ENCODE data around the gene CTCFL.
A peak's percentile ranks its signal among the peaks of the same experiment; 100 is the strongest.

Gene CTCFL

DNA sequence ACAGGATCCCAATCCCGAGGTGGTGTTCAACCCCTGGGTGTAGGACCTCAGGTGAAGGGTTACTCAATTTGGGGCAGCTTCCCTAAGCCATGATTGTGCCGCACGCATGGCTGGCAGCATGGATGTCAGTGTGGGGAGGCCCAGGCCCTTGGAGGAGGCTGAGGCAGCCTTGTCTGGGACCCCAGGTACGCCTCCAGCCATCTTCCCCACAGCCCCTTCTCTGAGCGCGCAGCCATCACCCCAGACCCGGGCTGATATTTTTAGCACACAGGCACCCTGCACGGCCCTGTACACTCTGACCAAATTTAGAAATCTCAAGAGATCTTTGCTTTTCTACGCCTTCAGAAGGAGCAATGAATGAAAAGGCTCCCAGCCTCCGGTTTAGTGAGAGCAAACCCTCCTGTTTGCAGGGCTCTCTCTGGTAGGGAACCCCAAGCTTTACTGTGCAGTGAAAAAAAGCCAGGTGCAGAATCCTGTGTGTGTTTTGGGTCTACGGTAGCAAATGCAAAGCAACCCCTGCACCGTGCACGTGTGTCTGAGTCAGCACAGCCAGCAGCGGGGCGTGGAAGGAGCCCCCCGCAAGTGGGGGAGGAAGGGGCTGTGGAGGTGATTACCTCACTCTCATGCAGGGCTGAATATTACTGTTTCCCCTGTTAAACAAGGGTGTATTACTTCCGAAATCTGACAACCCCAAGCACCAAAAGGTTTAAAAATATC lies 44.3 kb downstream of the CTCFL start:
- peak; percentile 85 for DNase-seq (ENCODE audit: low spot score)
- TF ChIP-seq, protein P1, sequence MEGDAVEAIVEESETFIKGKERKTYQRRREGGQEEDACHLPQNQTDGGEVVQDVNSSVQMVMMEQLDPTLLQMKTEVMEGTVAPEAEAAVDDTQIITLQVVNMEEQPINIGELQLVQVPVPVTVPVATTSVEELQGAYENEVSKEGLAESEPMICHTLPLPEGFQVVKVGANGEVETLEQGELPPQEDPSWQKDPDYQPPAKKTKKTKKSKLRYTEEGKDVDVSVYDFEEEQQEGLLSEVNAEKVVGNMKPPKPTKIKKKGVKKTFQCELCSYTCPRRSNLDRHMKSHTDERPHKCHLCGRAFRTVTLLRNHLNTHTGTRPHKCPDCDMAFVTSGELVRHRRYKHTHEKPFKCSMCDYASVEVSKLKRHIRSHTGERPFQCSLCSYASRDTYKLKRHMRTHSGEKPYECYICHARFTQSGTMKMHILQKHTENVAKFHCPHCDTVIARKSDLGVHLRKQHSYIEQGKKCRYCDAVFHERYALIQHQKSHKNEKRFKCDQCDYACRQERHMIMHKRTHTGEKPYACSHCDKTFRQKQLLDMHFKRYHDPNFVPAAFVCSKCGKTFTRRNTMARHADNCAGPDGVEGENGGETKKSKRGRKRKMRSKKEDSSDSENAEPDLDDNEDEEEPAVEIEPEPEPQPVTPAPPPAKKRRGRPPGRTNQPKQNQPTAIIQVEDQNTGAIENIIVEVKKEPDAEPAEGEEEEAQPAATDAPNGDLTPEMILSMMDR (IDR thresholded peaks at IDR 0.05; ENCODE audit: borderline replicate concordance, control extremely low read depth, extremely low read depth, insufficient read depth, missing control alignments) = no peak
- in situ Hi-C loops (cut with MboI; ENCODE audit: low sequenced_read_pairs, unreplicated experiment) = loop anchor here (25.0 kb wide), 1 partner anchor 393 kb away; no protein-coding TSS in a partner anchor

DNA sequence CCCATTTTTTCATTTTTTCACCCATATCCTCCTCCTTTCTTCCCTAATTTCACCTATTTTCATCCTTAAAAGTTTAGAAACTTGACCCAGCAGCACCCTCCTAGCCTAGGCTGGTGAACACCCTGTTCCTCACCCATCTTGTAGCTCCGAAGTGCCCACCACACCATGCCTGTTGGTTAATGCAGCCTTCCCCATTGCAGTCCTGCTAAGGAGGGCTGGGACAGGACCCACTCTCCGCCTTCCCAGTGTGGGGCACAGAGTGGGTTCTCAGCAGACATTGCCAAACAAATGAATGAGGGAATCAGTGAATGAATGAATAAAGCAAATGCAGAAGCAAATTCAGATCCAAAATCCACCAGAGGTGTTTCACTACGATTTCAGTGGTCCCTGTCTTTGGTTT lies 45.7 kb downstream of the CTCFL start:
- TF ChIP-seq, protein P1 (IDR thresholded peaks at IDR 0.05; ENCODE audit: borderline replicate concordance, control extremely low read depth, extremely low read depth, insufficient read depth, missing control alignments) = no peak
- DNase-seq (ENCODE audit: low spot score) = no peak
- in situ Hi-C loops (cut with MboI; ENCODE audit: low sequenced_read_pairs, unreplicated experiment) = loop anchor here (10.0 to 25.0 kb wide), 2 partner anchors 84 to 392 kb away; partner anchors contain the start of gene RBM38

DNA sequence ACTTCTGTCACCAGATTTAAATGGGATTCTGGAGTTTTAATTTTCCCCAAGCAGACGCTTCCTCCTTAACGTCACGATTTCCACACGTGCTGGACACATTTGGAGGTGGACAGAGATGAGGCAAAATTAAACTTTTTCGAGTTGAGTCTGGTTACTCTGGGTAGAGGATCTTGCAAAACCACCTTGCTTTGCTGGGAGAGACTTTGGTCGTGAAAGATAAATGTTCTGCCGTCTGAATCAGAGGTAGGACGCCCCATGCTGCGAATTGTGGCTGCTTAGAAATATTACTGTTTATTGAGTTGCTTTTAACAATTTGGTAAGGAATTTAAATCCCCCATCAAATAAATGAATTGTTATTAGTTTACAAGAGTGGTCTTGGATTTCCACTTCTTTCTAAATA lies 46.8 kb downstream of the CTCFL start:
- in situ Hi-C loops (cut with MboI; ENCODE audit: low sequenced_read_pairs, unreplicated experiment) = loop anchor here (10.0 to 25.0 kb wide), 2 partner anchors 83 to 391 kb away; partner anchors contain the start of gene RBM38
- TF ChIP-seq, protein P1 (IDR thresholded peaks at IDR 0.05; ENCODE audit: borderline replicate concordance, control extremely low read depth, extremely low read depth, insufficient read depth, missing control alignments) = no peak
- DNase-seq (ENCODE audit: low spot score) = no peak

DNA sequence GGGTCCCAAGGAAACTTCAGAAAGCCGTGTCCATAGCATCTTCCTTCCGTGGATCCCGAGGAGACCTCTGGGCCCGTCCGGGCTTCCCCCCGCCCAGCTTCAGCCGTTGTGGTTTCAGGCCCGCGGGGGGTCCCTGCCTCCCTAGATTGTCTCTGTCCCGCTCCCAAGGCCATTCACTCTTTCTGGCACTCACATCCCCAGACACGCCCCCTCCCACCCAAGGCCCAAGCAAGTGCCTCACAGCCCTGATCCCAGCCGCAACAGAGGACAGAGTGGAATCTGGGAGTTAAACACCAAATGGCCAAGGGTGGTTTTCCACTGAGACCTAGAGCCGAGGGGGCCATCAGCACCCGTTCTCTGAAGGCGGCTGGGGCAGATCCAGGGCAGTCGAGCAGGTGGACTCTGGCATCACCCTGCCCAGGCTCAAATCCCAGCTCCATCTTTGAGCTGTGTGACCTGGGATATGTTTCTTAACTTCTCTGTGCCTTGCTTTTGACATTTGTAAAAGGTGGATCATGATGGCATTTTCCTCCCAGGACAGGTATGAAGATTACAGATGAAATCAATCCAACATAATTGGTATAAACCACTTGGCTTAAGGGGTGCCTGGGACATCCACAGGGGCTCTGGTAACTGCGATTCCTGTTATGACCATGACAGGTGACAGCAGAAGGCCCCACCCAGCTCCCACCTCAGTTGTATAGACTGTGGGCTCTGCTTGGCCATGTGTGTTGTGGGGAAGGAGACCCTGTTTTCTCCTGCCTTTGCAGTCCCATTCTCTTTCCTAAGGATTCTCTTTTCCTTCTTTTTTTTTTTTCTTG lies 48.1 kb downstream of the CTCFL start:
- TF ChIP-seq, protein P1 (IDR thresholded peaks at IDR 0.05; ENCODE audit: borderline replicate concordance, control extremely low read depth, extremely low read depth, insufficient read depth, missing control alignments) = no peak
- in situ Hi-C loops (cut with MboI; ENCODE audit: low sequenced_read_pairs, unreplicated experiment) = loop anchor here (10.0 to 25.0 kb wide), 2 partner anchors 82 to 390 kb away; partner anchors contain the start of gene RBM38
- no peak for DNase-seq (ENCODE audit: low spot score)

DNA sequence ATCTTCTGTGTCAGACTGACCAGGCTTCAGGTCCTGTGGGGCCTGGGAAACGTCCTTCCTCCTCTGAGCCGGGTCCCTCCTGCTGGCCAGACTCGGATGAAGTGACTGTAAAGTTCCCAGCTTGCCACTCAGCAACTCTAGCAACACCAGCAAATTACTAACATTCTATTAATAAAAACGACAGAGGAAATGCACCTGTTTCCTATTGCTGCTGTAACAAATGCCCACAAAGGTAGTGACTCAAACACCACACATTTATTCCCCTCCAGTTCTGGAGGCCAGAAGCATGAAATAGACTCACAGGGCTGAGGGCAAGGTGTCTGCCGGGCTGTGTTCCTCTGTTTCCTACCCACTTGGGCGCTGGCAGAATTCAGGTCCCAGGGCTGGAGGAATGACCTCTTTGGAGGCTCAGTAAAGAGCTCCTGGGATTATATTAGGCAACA lies 48.8 kb downstream of the CTCFL start:
- in situ Hi-C loops (cut with MboI; ENCODE audit: low sequenced_read_pairs, unreplicated experiment) = loop anchor here (10.0 to 25.0 kb wide), 2 partner anchors 81 to 389 kb away; partner anchors contain the start of gene RBM38
- peak; percentile 51 for DNase-seq (ENCODE audit: low spot score)
- TF ChIP-seq, protein P1 (IDR thresholded peaks at IDR 0.05; ENCODE audit: borderline replicate concordance, control extremely low read depth, extremely low read depth, insufficient read depth, missing control alignments) = no peak

DNA sequence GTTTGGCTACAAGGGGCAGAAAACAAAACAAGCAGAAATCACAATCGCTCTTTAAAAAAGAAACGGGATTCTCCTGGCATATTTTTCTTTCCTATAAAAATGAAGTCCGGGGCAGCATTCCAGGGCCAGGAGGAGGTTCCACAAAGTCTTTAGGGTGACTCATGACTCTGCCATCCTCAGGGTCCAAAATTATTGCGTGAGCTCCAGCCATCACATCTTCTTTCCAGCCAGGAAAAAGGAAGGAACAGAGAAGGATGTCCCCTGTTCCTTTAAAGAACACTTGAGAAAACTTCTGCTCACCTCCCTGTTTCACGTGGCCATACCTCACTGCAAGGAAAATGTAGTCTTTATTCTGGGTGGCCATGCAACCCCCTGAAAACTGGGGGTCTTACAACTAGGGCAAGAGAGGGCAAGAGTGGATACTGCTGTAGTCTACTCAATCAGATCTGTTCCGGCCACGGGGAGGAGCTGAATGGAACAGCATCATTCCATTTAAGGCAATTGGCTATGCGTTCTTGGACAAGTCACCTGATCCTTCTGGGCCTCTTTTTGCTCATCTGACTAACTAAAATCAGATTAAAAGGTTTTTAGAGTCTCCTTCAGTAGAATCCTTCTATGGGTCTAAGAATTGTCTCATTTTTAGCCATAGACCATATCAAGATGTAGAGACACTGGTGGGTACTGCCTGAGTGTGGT lies 49.4 kb downstream of the CTCFL start:
- DNase-seq (ENCODE audit: low spot score) = no peak
- TF ChIP-seq, protein P1 (IDR thresholded peaks at IDR 0.05; ENCODE audit: borderline replicate concordance, control extremely low read depth, extremely low read depth, insufficient read depth, missing control alignments) = no peak
- in situ Hi-C loops (cut with MboI; ENCODE audit: low sequenced_read_pairs, unreplicated experiment) = loop anchor here (10.0 to 25.0 kb wide), 2 partner anchors 81 to 388 kb away; partner anchors contain the start of gene RBM38

Data from GM13976 (cell line).